Left ventricle myocardium inferior (tissue), 1 donor: ENCODE results near the gene ADGRL1. TPM values are rescaled to one million over a fixed set of nuclear protein-coding genes. Genes with fewer than 3 reads are reported as not detected.

Source experiments
- DNase-seq: peaks from one replicate; pipeline ENCODE4 v3.0.0-alpha.2; 2020
- H3K27ac ChIP-seq: fragments of 200-600 bp; replicated peaks from 2 replicates; pipeline ENCODE4 v1.8.0; 2021
- H3K27me3 ChIP-seq: fragments of 200-600 bp; 2 replicates; pipeline ENCODE4 v1.8.0; 2021; ENCODE audit warnings: low read depth
- H3K36me3 ChIP-seq: fragments of 200-600 bp; 2 replicates; pipeline ENCODE4 v1.8.0; 2021
- H3K4me1 ChIP-seq: fragments of 200-600 bp; 2 replicates; pipeline ENCODE4 v1.8.0; 2021
- H3K4me3 ChIP-seq: fragments of 200-600 bp; 2 replicates; pipeline ENCODE4 v1.8.0; 2021; ENCODE audit warnings: mild to moderate bottlenecking, moderate library complexity
- H3K9me3 ChIP-seq: fragments of 200-600 bp; replicated peaks from 2 replicates; pipeline ENCODE4 v1.8.0; 2021
- CTCF ChIP-seq: fragments of 200-600 bp; IDR thresholded peaks from 2 replicates; pipeline ENCODE4 v1.8.0; 2021; ENCODE audit warnings: antibody characterized with exemption, mild to moderate bottlenecking, borderline replicate concordance
- intact Hi-C: fragments of 100-400 bp; cut with micrococcal nuclease; formaldehyde crosslinking; loops from one replicate; pipeline ENCODE4 v1.11.0; 2022
- total RNA-seq: library from RNA; stranded (reverse); fragmentation: NEBNext Ultra II Directional; extraction: Animal tissue kit (Norgen Biotek cat#: 25700); gene quantifications from one replicate; pipeline ENCODE4 v1.2.1, GENCODE V29; 2021
- donor health status: DM: no; HTN: yes; CAD: no; lungs with severe emphysema.

ADGRL1 gene
- total RNA-seq, 1 donor from 2014 or later: 16.1 TPM

GRCh38 chr19:14135355-14135754 lies 70.6 kb downstream of the ADGRL1 start:
- H3K4me1 ChIP-seq: peaks cover 43% of the 10 kb centered on the region
- H3K36me3 ChIP-seq: no peaks in the 10 kb centered on the region
- H3K27ac ChIP-seq: no peak overlapping the region
- TF ChIP-seq CTCF: no peak
- no peaks in the 10 kb centered on the region for H3K9me3 ChIP-seq
- no peaks in the 10 kb centered on the region for H3K27me3 ChIP-seq
- no peak overlapping the region for H3K4me3 ChIP-seq
- no peak for DNase-seq
- intact Hi-C loops: no loop called here

DNA sequence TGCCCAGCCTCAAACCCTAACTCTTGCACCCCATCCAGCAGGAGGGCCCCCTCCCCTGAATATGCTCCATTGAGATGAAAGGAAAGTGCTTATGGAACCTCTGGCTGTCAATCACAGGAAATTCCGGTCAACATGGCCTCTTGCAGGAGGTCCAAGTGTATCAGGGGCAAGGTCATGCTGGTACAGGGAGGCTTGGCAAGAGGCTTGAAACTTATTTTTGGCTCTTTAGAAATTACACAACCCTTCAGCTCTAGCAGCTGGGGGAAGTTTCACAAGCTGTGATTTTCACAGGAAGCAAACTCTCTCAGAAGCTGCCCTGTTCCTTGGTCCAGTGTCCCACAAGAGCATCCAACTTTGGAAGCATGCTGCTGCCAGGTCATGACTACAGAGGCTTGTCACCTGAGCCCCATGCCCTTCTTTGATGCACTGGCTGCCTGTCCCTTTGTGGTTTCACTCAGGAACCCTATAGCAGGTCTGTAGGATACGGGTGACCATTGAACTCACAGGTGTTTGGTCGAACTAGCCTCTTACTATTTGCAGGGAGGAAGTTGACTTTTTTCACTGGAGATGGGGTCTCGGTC lies 78.0 kb downstream of the ADGRL1 start:
- Histone ChIP-seq H3K27ac (peak overlapping the region; percentile 88), H3K36me3 (no peaks in the 10 kb centered on the region), H3K9me3 (no peaks in the 10 kb centered on the region), H3K4me1 (peaks cover 30% of the 10 kb centered on the region), H3K4me3 (no peak overlapping the region), H3K27me3 (no peaks in the 10 kb centered on the region)
- no peak for TF ChIP-seq CTCF
- no peak for DNase-seq
- intact Hi-C loops: no loop called here

DNA sequence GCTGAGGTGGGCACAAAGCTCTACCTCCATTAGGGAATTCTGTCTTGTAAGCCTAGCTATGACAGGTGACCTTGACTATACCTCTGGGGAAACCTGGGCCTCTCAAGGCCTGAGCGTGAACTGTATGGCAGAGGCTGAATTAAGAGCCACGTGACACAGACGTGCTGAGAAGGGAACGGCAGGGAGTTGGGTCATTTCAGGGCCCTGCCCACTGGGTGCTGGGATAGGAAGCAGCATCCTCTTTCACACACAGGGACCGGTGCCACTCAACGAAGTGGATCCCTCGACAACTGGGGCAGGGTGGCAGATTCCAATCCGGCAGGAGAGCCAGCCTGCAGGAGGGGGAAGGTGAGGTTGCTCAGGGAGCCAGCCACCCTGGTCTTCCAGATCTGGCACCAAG lies 78.8 kb downstream of the ADGRL1 start:
- intact Hi-C loops: no loop called here
- no peak overlapping the region for H3K4me3 ChIP-seq
- H3K27ac ChIP-seq: peak overlapping the region; percentile 88
- no peaks in the 10 kb centered on the region for H3K9me3 ChIP-seq
- DNase-seq: no peak
- peaks cover 30% of the 10 kb centered on the region for H3K4me1 ChIP-seq
- H3K27me3 ChIP-seq: no peaks in the 10 kb centered on the region
- no peak for TF ChIP-seq CTCF
- no peaks in the 10 kb centered on the region for H3K36me3 ChIP-seq

GRCh38 chr19:14122924-14123323 lies 83.0 kb downstream of the ADGRL1 start:
- Histone ChIP-seq H3K4me3 (no peak overlapping the region), H3K36me3 (no peaks in the 10 kb centered on the region), H3K4me1 (peaks cover 34% of the 10 kb centered on the region), H3K27ac (no peak overlapping the region), H3K27me3 (no peaks in the 10 kb centered on the region), H3K9me3 (no peaks in the 10 kb centered on the region)
- no peak for DNase-seq
- intact Hi-C loops: no loop called here
- no peak for TF ChIP-seq CTCF

GRCh38 chr19:14120497-14120780 lies 85.5 kb downstream of the ADGRL1 start:
- H3K36me3 ChIP-seq: no peaks in the 10 kb centered on the region
- no peak for DNase-seq
- H3K4me1 ChIP-seq: peaks cover 43% of the 10 kb centered on the region
- H3K4me3 ChIP-seq: no peak overlapping the region
- intact Hi-C loops: no loop called here
- H3K27me3 ChIP-seq: no peaks in the 10 kb centered on the region
- no peak for TF ChIP-seq CTCF
- peak overlapping the region; percentile 100 for H3K27ac ChIP-seq
- no peaks in the 10 kb centered on the region for H3K9me3 ChIP-seq
